ENCODE results near the gene CSRP1. TPM values are rescaled to one million over a fixed set of nuclear protein-coding genes. Genes with fewer than 3 reads are reported as not detected.

CSRP1 gene
- total RNA-seq, 3 donors from 2014 or later, result 186 to 1,491 (median 767) TPM

DNA sequence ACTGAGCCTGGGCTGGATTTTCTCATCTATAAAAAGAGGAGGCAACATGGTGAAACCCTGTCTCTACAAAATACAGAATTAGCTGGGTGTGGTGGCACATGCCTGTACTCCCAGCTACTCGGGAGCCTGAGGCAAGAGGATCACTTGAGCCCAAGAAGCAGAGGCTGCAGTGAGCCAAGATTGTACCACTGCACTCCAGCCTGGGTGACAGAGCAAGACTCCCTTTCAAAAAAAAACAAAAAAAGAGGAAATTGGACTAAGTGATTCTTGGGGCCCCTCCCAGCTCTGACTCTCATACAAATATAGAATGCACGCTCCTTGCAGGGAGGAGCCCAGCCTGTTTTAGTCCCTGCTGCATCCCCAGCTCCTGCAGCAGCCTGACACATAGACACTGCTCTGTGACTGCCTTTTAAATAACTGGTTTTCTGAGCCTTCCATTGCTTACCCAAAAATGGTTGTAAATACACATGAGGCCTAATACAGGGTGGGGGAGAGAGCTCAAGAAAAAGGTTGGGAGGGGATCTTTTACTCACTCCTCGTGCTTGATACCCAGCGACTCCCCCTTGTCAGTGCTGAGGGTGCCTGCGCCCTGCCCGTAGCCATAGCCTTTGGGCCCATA is 17.2 kb downstream of the CSRP1 start:
- no peak overlapping the region for H3K4me3 ChIP-seq
- peak overlapping the region; percentile 66 to 97 for H3K27ac ChIP-seq
- intact Hi-C loops (cut with DNase I; ENCODE audit: low total_unique reads), result no loop called here
- H3K9me3 ChIP-seq, result no peaks in the 10 kb centered on the region
- TF ChIP-seq POLR2AphosphoS5 (IDR thresholded peaks at IDR 0.05) (no peak), POLR2A (IDR thresholded peaks at IDR 0.05) (no peak)
- TF ChIP-seq, protein P1, sequence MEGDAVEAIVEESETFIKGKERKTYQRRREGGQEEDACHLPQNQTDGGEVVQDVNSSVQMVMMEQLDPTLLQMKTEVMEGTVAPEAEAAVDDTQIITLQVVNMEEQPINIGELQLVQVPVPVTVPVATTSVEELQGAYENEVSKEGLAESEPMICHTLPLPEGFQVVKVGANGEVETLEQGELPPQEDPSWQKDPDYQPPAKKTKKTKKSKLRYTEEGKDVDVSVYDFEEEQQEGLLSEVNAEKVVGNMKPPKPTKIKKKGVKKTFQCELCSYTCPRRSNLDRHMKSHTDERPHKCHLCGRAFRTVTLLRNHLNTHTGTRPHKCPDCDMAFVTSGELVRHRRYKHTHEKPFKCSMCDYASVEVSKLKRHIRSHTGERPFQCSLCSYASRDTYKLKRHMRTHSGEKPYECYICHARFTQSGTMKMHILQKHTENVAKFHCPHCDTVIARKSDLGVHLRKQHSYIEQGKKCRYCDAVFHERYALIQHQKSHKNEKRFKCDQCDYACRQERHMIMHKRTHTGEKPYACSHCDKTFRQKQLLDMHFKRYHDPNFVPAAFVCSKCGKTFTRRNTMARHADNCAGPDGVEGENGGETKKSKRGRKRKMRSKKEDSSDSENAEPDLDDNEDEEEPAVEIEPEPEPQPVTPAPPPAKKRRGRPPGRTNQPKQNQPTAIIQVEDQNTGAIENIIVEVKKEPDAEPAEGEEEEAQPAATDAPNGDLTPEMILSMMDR (IDR thresholded peaks at IDR 0.05), result no peak
- no peaks in the 10 kb centered on the region for H3K27me3 ChIP-seq
- H3K4me1 ChIP-seq, result peaks cover 20 to 54% of the 10 kb centered on the region in 2 donors
- H3K36me3 ChIP-seq, result peaks cover 9% of the 10 kb centered on the region
- DNase-seq (ENCODE audit: low spot score in 2 of 2), result no peak

DNA sequence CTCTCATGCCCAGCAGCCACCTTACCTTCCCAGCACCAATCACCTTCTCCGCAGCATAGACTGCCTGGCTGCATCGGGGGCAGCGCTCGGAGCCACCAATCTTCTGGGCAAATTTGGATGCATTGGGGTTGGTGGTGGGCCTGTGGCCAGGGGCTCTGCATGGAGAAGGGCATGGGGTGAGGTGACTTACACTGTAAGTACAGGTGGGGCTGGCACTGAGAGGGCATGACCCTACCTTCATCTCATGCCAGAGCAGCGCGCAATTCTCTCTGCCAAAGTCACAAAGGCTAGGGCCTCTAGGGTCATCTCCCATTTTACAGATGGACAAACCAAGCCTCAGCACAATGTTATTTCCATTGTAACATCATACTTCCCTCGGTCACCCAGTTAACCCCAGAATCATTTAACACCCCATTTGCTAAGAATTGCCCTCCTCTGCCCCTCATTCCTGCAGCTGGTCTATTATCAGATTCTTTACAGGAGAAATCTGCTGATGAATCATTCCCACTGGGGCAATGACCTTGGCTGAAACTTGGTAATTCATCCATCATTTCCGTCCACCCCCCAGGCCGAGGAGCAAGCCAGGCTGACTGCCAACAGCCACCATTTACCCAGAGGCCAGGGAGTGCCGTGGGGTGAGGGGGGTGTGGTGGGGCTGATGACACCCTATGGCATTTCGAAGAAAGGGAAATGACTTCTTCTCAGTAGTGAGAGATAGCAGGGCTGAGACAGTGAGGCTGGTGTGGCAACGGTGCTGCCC is 17.9 kb downstream of the CSRP1 start:
- Histone ChIP-seq H3K9me3 (no peaks in the 10 kb centered on the region), H3K27me3 (no peaks in the 10 kb centered on the region), H3K4me3 (no peak overlapping the region), H3K27ac (peak overlapping the region; percentile 66 to 97), H3K4me1 (peaks cover 15 to 46% of the 10 kb centered on the region in 2 donors), H3K36me3 (peaks cover 16% of the 10 kb centered on the region)
- intact Hi-C loops (cut with DNase I; ENCODE audit: low total_unique reads), result no loop called here
- DNase-seq (ENCODE audit: low spot score in 2 of 2), result no peak
- TF ChIP-seq, protein P1 (IDR thresholded peaks at IDR 0.05), result no peak
- peak; percentile 28 to 54 (median 45) for TF ChIP-seq POLR2AphosphoS5 (IDR thresholded peaks at IDR 0.05)

DNA sequence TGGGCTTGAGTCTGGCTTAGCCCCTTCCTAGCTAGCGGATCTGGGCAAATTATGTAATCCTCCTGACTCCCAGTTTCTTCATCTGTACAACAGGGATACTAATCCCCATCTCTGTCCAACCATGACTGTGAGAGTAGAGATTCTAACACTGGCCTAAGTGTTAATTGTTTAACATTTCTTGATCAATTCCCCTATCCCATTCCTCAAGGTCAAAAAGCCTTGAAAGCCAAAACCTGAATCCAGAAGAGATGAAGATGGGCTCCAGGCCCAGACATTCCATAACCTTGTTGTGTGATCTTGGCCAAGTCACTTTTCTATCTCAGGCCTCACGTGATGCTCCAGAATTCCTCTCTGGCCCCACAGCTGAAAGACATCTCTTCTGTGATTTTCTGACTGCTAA is 19.2 kb downstream of the CSRP1 start:
- H3K27ac ChIP-seq, result peak overlapping the region; percentile 3 to 46
- peak in 1 of 3 donors; percentile 46 for TF ChIP-seq POLR2AphosphoS5 (IDR thresholded peaks at IDR 0.05)
- no peak for TF ChIP-seq POLR2A (IDR thresholded peaks at IDR 0.05)
- H3K36me3 ChIP-seq, result peaks cover 17% of the 10 kb centered on the region
- H3K27me3 ChIP-seq, result no peaks in the 10 kb centered on the region
- no peak for DNase-seq (ENCODE audit: low spot score in 2 of 2)
- H3K4me1 ChIP-seq, result peaks cover 11 to 33% of the 10 kb centered on the region in 2 donors
- H3K9me3 ChIP-seq, result no peaks in the 10 kb centered on the region
- intact Hi-C loops (cut with DNase I; ENCODE audit: low total_unique reads), result no loop called here
- H3K4me3 ChIP-seq, result no peak overlapping the region

DNA sequence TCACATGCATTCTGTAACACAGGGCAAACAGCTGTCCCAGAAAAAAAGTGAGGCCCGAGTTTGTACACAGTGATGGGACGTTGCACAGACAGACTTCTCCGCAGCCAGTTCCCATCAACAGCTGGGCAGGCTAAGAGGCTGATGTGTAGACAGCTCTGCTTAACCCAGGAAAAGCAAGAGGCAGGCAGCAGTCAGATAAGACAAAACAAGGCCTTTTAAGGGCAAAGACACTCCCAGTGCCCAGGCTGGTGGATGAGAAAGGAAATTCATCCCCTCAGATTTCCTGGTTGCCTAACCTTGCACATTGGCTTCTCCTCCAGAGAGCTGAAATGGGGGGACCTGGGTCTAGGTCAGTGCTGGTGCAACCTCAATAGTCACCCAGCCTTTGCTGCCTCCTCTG is 20.7 kb downstream of the CSRP1 start:
- intact Hi-C loops (cut with DNase I; ENCODE audit: low total_unique reads), result no loop called here
- peaks cover 11 to 27% of the 10 kb centered on the region in 2 donors for H3K4me1 ChIP-seq
- H3K36me3 ChIP-seq, result peaks cover 17% of the 10 kb centered on the region
- no peak overlapping the region for H3K4me3 ChIP-seq
- H3K27me3 ChIP-seq, result no peaks in the 10 kb centered on the region
- H3K9me3 ChIP-seq, result no peaks in the 10 kb centered on the region
- no peak for TF ChIP-seq POLR2A (IDR thresholded peaks at IDR 0.05)
- TF ChIP-seq, protein P1 (IDR thresholded peaks at IDR 0.05), result no peak
- TF ChIP-seq POLR2AphosphoS5 (IDR thresholded peaks at IDR 0.05), result no peak
- DNase-seq (ENCODE audit: low spot score in 2 of 2), result no peak
- peak overlapping the region; percentile 85 to 91 for H3K27ac ChIP-seq

DNA sequence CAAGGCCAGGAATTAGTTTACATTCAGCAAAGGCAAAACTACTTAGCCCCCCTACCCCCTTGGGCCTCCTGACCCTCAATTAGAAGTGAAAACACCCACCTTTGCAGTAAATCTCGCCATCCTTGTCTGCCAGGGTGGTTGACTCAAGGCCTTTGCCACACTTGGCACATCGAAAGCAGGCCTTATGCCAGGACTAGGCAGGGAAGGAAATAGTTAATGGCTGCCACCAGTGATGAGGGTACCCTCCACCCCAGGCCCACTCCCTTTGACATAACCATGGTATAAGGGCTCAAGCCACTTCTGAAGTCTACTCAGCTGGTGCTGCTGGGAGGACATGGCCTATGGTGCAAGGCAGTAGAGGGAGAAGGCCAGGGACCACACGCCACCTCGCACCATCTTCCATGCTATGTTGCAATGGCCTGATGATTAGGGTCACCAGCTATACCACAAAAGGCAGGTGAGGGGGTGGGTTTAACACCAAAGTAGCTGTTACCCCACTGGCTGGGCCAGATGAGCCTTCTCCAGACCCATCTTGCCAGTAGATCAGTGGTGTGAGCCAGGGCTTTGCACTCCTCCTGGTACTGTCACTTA is 21.6 kb downstream of the CSRP1 start:
- Histone ChIP-seq H3K27ac (peak overlapping the region; percentile 85 to 91), H3K36me3 (peaks cover 17% of the 10 kb centered on the region), H3K4me3 (no peak overlapping the region), H3K9me3 (no peaks in the 10 kb centered on the region), H3K4me1 (peaks cover 11 to 22% of the 10 kb centered on the region in 2 donors), H3K27me3 (no peaks in the 10 kb centered on the region)
- DNase-seq (ENCODE audit: low spot score in 2 of 2), result no peak
- intact Hi-C loops (cut with DNase I; ENCODE audit: low total_unique reads), result no loop called here
- TF ChIP-seq, protein P1 (IDR thresholded peaks at IDR 0.05), result no peak
- no peak for TF ChIP-seq POLR2A (IDR thresholded peaks at IDR 0.05)
- no peak for TF ChIP-seq POLR2AphosphoS5 (IDR thresholded peaks at IDR 0.05)
